Panc1 (cell line): ENCODE results near the gene FGD1. TPM values are rescaled to one million over a fixed set of nuclear protein-coding genes. Genes with fewer than 3 reads are reported as not detected.

Experiments
- ATAC-seq: fragments of 200-7000 bp; cut with Tn5 transposase; 2 replicates; pipeline ENCODE4 v1.9.1; 2020; ENCODE audit warnings: mild to moderate bottlenecking, moderate library complexity
- BruUV-seq: library from RNA; stranded (reverse); fragments of 400-500 nt; replicated peaks from 2 replicates; lab custom pipeline; 2021; lab: Mats Ljungman, UMichigan
- CTCF ChIA-PET: fragments of 300-600 bp; sonication (Branson Sonifier 250); formaldehyde crosslinking; loops from one replicate; lab custom pipeline; 2022; ENCODE audit warnings: antibody characterized with exemption; lab: Charles Lee
- POLR2A ChIA-PET: fragments of 300-600 bp; sonication (Branson Sonifier 250); formaldehyde crosslinking; loops from one replicate; lab custom pipeline; 2022; ENCODE audit warnings: antibody characterized with exemption; lab: Charles Lee
- DNase-seq: peaks from one replicate; pipeline ENCODE4 v3.0.0-alpha.2; 2010; ENCODE audit warnings: low read depth, low spot score
- H3K27ac ChIP-seq: 2 replicates; pipeline ENCODE4 v1.5.1; 2011; ENCODE audit warnings: mild to moderate bottlenecking, low read length, inconsistent platforms
- H3K27me3 ChIP-seq: fragments of 200-500 bp; sonication (Bioruptor generic); 2 replicates; pipeline ENCODE4 v1.6.0; 2014; ENCODE audit warnings: low read length, inconsistent platforms; ENCODE audit not compliant: control insufficient read depth, insufficient read depth
- H3K36me3 ChIP-seq: fragments of 200-500 bp; sonication (Bioruptor generic); 2 replicates; pipeline ENCODE4 v1.5.1; 2014; ENCODE audit warnings: inconsistent platforms, mild to moderate bottlenecking, low read length, moderate library complexity; ENCODE audit not compliant: control insufficient read depth, insufficient read depth
- H3K4me1 ChIP-seq: 2 replicates; pipeline ENCODE4 v1.5.1; 2011; ENCODE audit warnings: inconsistent platforms, mild to moderate bottlenecking, low read length, moderate library complexity; ENCODE audit not compliant: control insufficient read depth, insufficient read depth
- H3K4me3 ChIP-seq, 2 experiments: 2 replicates each; pipeline ENCODE4 v1.5.1; 2011 to 2012; ENCODE audit warnings: low read depth in 2 of 2, low read length in 2 of 2, mild to moderate bottlenecking in 2 of 2, inconsistent platforms in 1 of 2, moderate library complexity in 1 of 2
- H3K9me3 ChIP-seq: fragments of 200-500 bp; sonication (Bioruptor generic); 2 replicates; pipeline ENCODE4 v1.5.1; 2014; ENCODE audit warnings: low read depth, mild to moderate bottlenecking, inconsistent platforms, low read length, moderate library complexity; ENCODE audit not compliant: control insufficient read depth, insufficient read depth
- POLR2AphosphoS5 ChIP-seq: IDR thresholded peaks from 2 replicates; pipeline ENCODE4 v1.6.1; 2012; ENCODE audit warnings: mild to moderate bottlenecking, low read depth, low read length, moderate library complexity
- SIN3A ChIP-seq: IDR thresholded peaks from 2 replicates; pipeline ENCODE4 v1.6.1; 2012; ENCODE audit warnings: low read depth, mild to moderate bottlenecking, low read length, moderate library complexity, borderline replicate concordance; ENCODE audit not compliant: insufficient read depth
- TCF7L2 ChIP-seq: IDR thresholded peaks from 2 replicates; pipeline ENCODE4 v1.6.1; 2011; ENCODE audit warnings: mild to moderate bottlenecking, low read depth, low read length, inconsistent platforms
- in situ Hi-C: cut with HindIII; loops from 2 replicates; pipeline ENCODE4 v1.10.0; 2016; ENCODE audit warnings: low sequenced_read_pairs, low pct_unique_long_range_greater_than_20kb
- intact Hi-C: fragments of 100-400 bp; cut with micrococcal nuclease; formaldehyde crosslinking; loops from one replicate; pipeline ENCODE4 v1.10.0; 2022; ENCODE audit not compliant: unreplicated experiment
- total RNA-seq: library from RNA; stranded (reverse); gene quantifications from one replicate; pipeline ENCODE4 v1.2.1, GENCODE V29; 2021; ENCODE audit not compliant: unreplicated experiment
- TF ChIP-seq, protein P1 (sequence below): fragments of 450-650 bp; IDR thresholded peaks from 2 replicates; pipeline ENCODE4 v1.5.1; 2017; ENCODE audit warnings: mild to moderate bottlenecking
- TF ChIP-seq, protein P2 (sequence below), 2 experiments: IDR thresholded peaks; 2 replicates each; pipeline ENCODE4 v1.6.1; 2011 to 2012; ENCODE audit warnings: low read depth in 2 of 2, control low read depth in 1 of 2, low read length in 1 of 2, mild to moderate bottlenecking in 1 of 2, moderate library complexity in 1 of 2; ENCODE audit not compliant: insufficient read depth in 1 of 2

FGD1 gene
- total RNA-seq, 1 experiment from 2014 or later, result 14.1 TPM

DNA sequence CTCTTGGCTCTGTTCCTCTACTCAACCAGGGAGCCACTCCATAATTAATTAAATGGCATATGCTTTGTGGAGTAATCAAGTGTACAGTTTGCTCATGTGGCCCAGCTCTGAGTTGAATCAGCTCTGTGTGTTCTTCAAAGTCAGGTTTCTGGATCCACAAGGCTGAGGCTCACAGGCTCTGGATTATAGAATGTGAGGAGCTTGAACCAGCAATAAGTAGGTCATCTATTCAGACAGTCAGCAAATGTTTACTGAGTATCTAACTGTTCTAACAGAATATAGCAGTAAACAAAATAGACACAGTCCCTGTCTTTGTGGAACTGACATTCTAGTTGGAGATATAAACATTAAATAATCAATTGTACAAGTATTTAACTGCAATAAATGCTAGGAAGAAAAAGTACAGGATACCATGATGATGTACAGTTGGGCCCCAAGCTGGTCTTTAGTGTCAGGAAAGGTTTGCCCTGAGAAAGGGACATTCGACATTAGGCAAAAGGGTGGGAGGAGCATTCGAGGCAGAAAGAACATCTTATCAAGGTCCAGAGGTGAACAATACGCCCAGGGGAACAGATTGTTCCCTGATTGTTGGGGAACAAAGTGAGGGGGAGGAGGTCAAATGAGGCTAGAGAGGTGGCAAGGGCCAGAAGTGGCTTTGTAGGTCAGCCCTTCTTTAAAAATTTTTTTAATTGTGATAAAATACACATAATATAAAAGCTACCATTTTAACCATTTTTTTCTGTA lies 76.3 kb downstream of the FGD1 start:
- H3K27ac ChIP-seq, result no peak overlapping the region
- DNase-seq, result no peak
- ChIA-PET POLR2A (no interaction called here), CTCF (no interaction called here)
- H3K9me3 ChIP-seq, result no peaks in the 10 kb centered on the region
- no peaks in the 10 kb centered on the region for H3K4me1 ChIP-seq
- in situ Hi-C loops, result no loop called here
- no peak for TF ChIP-seq POLR2AphosphoS5
- TF ChIP-seq, protein P1, sequence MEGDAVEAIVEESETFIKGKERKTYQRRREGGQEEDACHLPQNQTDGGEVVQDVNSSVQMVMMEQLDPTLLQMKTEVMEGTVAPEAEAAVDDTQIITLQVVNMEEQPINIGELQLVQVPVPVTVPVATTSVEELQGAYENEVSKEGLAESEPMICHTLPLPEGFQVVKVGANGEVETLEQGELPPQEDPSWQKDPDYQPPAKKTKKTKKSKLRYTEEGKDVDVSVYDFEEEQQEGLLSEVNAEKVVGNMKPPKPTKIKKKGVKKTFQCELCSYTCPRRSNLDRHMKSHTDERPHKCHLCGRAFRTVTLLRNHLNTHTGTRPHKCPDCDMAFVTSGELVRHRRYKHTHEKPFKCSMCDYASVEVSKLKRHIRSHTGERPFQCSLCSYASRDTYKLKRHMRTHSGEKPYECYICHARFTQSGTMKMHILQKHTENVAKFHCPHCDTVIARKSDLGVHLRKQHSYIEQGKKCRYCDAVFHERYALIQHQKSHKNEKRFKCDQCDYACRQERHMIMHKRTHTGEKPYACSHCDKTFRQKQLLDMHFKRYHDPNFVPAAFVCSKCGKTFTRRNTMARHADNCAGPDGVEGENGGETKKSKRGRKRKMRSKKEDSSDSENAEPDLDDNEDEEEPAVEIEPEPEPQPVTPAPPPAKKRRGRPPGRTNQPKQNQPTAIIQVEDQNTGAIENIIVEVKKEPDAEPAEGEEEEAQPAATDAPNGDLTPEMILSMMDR, result no peak
- TF ChIP-seq, protein P2, sequence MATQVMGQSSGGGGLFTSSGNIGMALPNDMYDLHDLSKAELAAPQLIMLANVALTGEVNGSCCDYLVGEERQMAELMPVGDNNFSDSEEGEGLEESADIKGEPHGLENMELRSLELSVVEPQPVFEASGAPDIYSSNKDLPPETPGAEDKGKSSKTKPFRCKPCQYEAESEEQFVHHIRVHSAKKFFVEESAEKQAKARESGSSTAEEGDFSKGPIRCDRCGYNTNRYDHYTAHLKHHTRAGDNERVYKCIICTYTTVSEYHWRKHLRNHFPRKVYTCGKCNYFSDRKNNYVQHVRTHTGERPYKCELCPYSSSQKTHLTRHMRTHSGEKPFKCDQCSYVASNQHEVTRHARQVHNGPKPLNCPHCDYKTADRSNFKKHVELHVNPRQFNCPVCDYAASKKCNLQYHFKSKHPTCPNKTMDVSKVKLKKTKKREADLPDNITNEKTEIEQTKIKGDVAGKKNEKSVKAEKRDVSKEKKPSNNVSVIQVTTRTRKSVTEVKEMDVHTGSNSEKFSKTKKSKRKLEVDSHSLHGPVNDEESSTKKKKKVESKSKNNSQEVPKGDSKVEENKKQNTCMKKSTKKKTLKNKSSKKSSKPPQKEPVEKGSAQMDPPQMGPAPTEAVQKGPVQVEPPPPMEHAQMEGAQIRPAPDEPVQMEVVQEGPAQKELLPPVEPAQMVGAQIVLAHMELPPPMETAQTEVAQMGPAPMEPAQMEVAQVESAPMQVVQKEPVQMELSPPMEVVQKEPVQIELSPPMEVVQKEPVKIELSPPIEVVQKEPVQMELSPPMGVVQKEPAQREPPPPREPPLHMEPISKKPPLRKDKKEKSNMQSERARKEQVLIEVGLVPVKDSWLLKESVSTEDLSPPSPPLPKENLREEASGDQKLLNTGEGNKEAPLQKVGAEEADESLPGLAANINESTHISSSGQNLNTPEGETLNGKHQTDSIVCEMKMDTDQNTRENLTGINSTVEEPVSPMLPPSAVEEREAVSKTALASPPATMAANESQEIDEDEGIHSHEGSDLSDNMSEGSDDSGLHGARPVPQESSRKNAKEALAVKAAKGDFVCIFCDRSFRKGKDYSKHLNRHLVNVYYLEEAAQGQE (IDR thresholded peaks at IDR 0.05; ENCODE audit: insufficient read depth in 1 of 2, low read depth in 2 of 2, low read length in 1 of 2), result no peak
- TF ChIP-seq TCF7L2, result no peak
- TF ChIP-seq SIN3A, result no peak
- ATAC-seq, result no peak
- intact Hi-C loops, result no loop called here
- H3K4me3 ChIP-seq, result no peak overlapping the region
- BruUV-seq, result no TSS peak
- no peaks in the 10 kb centered on the region for H3K27me3 ChIP-seq
- H3K36me3 ChIP-seq, result no peaks in the 10 kb centered on the region

DNA sequence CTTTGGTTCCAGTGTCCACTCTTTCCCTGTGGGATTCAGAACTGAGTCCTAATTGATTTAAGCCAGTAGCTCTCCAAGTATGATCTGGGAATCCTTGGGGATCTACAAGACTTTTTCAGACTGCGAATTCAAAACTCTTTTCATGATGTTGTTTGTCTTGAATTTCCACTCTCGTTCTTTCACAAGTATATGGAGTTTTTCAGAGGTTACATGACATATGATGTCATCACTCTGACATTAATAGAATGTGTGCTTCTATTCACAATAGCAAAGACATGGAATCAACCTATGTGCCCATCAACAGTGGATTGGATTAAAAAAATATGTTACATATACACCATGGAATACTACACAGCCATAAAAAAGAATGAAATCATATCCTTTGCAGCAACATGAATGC lies 79.1 kb downstream of the FGD1 start:
- Histone ChIP-seq H3K36me3 (no peaks in the 10 kb centered on the region), H3K4me3 (no peak overlapping the region), H3K9me3 (no peaks in the 10 kb centered on the region), H3K27ac (no peak overlapping the region), H3K4me1 (no peaks in the 10 kb centered on the region), H3K27me3 (no peaks in the 10 kb centered on the region)
- ChIA-PET CTCF (no interaction called here), POLR2A (no interaction called here)
- TF ChIP-seq, protein P2 (IDR thresholded peaks at IDR 0.05; ENCODE audit: insufficient read depth in 1 of 2, low read depth in 2 of 2, low read length in 1 of 2), result no peak
- no peak for TF ChIP-seq SIN3A
- intact Hi-C loops (no loop called here), in situ Hi-C loops (no loop called here)
- no TSS peak for BruUV-seq
- ATAC-seq (no peak), DNase-seq (no peak)
